GM12878 (cell line): Measurements from ENCODE around the gene MRPS35. TPM values are rescaled to one million over a fixed set of nuclear protein-coding genes. Genes with fewer than 3 reads are reported as not detected.

ENCODE experiments used
- ATAC-seq: fragments of 200-7000 bp; cut with Tn5 transposase; 3 replicates; pipeline ENCODE4 v1.9.1; 2020; ENCODE audit warnings: mild to moderate bottlenecking, moderate library complexity
- BruUV-seq: library from RNA; stranded (reverse); fragments of 400-500 nt; replicated peaks from 2 replicates; lab custom pipeline; 2021; lab: Mats Ljungman, UMichigan
- CTCF ChIA-PET: fragments of 300-600 bp; sonication (Branson Sonifier 250); formaldehyde crosslinking; extraction: SDS; loops from one replicate; lab custom pipeline; 2021; ENCODE audit warnings: inconsistent platforms; lab: Yijun Ruan, JAX
- POLR2A ChIA-PET: fragments of 350-600 bp; formaldehyde crosslinking; extraction: SDS; loops from one replicate; lab custom pipeline; 2021; ENCODE audit warnings: inconsistent platforms; lab: Charles Lee
- RAD21 ChIA-PET: fragments of 300-600 bp; sonication (Branson Sonifier 250); formaldehyde crosslinking; loops from one replicate; lab custom pipeline; 2023; ENCODE audit warnings: antibody characterized with exemption; ENCODE audit not compliant: unreplicated experiment; lab: Charles Lee
- SMC1A ChIA-PET: fragments of 300-600 bp; sonication (Branson Sonifier 250); formaldehyde crosslinking; loops from one replicate; lab custom pipeline; 2023; ENCODE audit not compliant: unreplicated experiment, uncharacterized antibody; lab: Charles Lee
- DNase-seq: peaks from one replicate; pipeline ENCODE4 v3.0.0-alpha.2; 2011; ENCODE audit warnings: low read depth, low spot score
- FAIRE-seq: peaks from 3 replicates; lab custom pipeline; 2011; peaks lifted over from hg19 to GRCh38; lab: Jason Lieb, UNC
- H2AFZ ChIP-seq: 2 replicates; pipeline ENCODE4 v1.6.0; 2011; ENCODE audit warnings: low read depth, low read length, control low read depth; ENCODE audit not compliant: control insufficient read depth
- H3K27ac ChIP-seq: 2 replicates; pipeline ENCODE4 v1.5.1; 2011; ENCODE audit warnings: control low read depth; ENCODE audit not compliant: control insufficient read depth, insufficient read depth
- H3K27me3 ChIP-seq, 2 experiments: replicated peaks in 1 of 2; 2 replicates each; pipeline versions ENCODE4 v1.6.0 to v1.6.1; 2011; ENCODE audit warnings: low read length in 1 of 2; ENCODE audit not compliant: control insufficient read depth in 2 of 2, insufficient read depth in 2 of 2
- H3K36me3 ChIP-seq, 2 experiments: 2 replicates each; pipeline ENCODE4 v1.5.1; 2011; ENCODE audit warnings: low read length in 1 of 2; ENCODE audit not compliant: control insufficient read depth in 2 of 2, insufficient read depth in 2 of 2
- H3K4me1 ChIP-seq: 2 replicates; pipeline ENCODE4 v1.6.1; 2011; ENCODE audit warnings: mild to moderate bottlenecking, low read length, moderate library complexity, mixed read lengths; ENCODE audit not compliant: control insufficient read depth, insufficient read depth
- H3K4me2 ChIP-seq: 2 replicates; pipeline ENCODE4 v1.6.0; 2011; ENCODE audit warnings: control low read depth; ENCODE audit not compliant: control insufficient read depth, insufficient read depth
- H3K4me3 ChIP-seq: fragments of 200-600 bp; sonication (generic); 2 replicates; pipeline ENCODE4 v1.5.1; 2016
- H3K79me2 ChIP-seq: 2 replicates; pipeline ENCODE4 v1.6.0; 2011; ENCODE audit warnings: low read length; ENCODE audit not compliant: control insufficient read depth, insufficient read depth
- H3K9ac ChIP-seq: 2 replicates; pipeline ENCODE4 v1.8.0; 2011; ENCODE audit warnings: low read length, control low read depth, mixed read lengths; ENCODE audit not compliant: control insufficient read depth, insufficient read depth
- H3K9me3 ChIP-seq: replicated peaks from 3 replicates; pipeline ENCODE4 v1.5.1; 2011; ENCODE audit warnings: mild to moderate bottlenecking, low read length; ENCODE audit not compliant: control insufficient read depth, insufficient read depth
- H4K20me1 ChIP-seq: 2 replicates; pipeline ENCODE4 v1.6.0; 2011; ENCODE audit not compliant: control insufficient read depth, insufficient read depth
- CHD1 ChIP-seq: IDR thresholded peaks from 2 replicates; pipeline ENCODE4 v1.6.1; 2012; ENCODE audit warnings: low read depth, low read length, improper control_type of control experiment
- CHD2 ChIP-seq: IDR thresholded peaks from 2 replicates; pipeline ENCODE4 v1.6.1; 2011; ENCODE audit warnings: low read depth, low read length, improper control_type of control experiment, borderline replicate concordance
- CUX1 ChIP-seq: IDR thresholded peaks from 2 replicates; pipeline ENCODE4 v1.6.1; 2012; ENCODE audit warnings: improper control_type of control experiment, low read depth, low read length; ENCODE audit not compliant: insufficient replicate concordance
- EED ChIP-seq: sonication (generic); IDR thresholded peaks from 2 replicates; pipeline ENCODE4 v1.6.1; 2016; ENCODE audit warnings: antibody characterized with exemption, low read depth
- HCFC1 ChIP-seq: fragments of 150-350 bp; IDR thresholded peaks from 2 replicates; pipeline ENCODE4 v1.6.1; 2014; ENCODE audit warnings: low read length
- IRF3 ChIP-seq: fragments of 450-650 bp; IDR thresholded peaks from 2 replicates; pipeline ENCODE4 v1.6.1; 2014; ENCODE audit warnings: mild to moderate bottlenecking
- IRF4 ChIP-seq: IDR thresholded peaks from 2 replicates; pipeline ENCODE4 v1.6.1; 2011; ENCODE audit warnings: low read depth, low read length
- JUNB ChIP-seq: IDR thresholded peaks from 2 replicates; pipeline ENCODE4 v1.6.1; 2016; ENCODE audit warnings: antibody characterized with exemption, mild to moderate bottlenecking
- MYB ChIP-seq: fragments of 150-350 bp; IDR thresholded peaks from 2 replicates; pipeline ENCODE4 v1.6.1; 2014; ENCODE audit warnings: mild to moderate bottlenecking, low read depth, low read length, borderline replicate concordance
- NFXL1 ChIP-seq: fragments of 450-650 bp; IDR thresholded peaks from 2 replicates; pipeline ENCODE4 v1.6.1; 2017; ENCODE audit warnings: antibody characterized with exemption, mild to moderate bottlenecking, borderline replicate concordance
- POLR2AphosphoS5 ChIP-seq: IDR thresholded peaks from 2 replicates; pipeline ENCODE4 v1.6.1; 2011; ENCODE audit warnings: mild to moderate bottlenecking, low read length, inconsistent platforms
- RAD51 ChIP-seq: fragments of 450-650 bp; IDR thresholded peaks from 2 replicates; pipeline ENCODE4 v1.6.1; 2016; ENCODE audit warnings: moderate library complexity, mild to moderate bottlenecking, inconsistent platforms
- RFX5 ChIP-seq: IDR thresholded peaks from 2 replicates; pipeline ENCODE4 v1.6.1; 2011; ENCODE audit warnings: low read depth, low read length, improper control_type of control experiment
- SIX5 ChIP-seq: IDR thresholded peaks from 2 replicates; pipeline ENCODE4 v1.6.1; 2011; ENCODE audit warnings: mild to moderate bottlenecking, low read depth, low read length, moderate library complexity; ENCODE audit not compliant: severe bottlenecking
- SRF ChIP-seq, 2 experiments: IDR thresholded peaks; 2 replicates each; pipeline ENCODE4 v1.6.1; 2011; ENCODE audit warnings: low read depth in 2 of 2, low read length in 2 of 2, mild to moderate bottlenecking in 1 of 2, moderate library complexity in 1 of 2
- TAF1 ChIP-seq: IDR thresholded peaks from 2 replicates; pipeline ENCODE4 v1.6.1; 2011; ENCODE audit warnings: mild to moderate bottlenecking, low read depth, low read length, borderline replicate concordance
- ZBED1 ChIP-seq: IDR thresholded peaks from 2 replicates; pipeline ENCODE4 v1.6.1; 2016; ENCODE audit warnings: borderline replicate concordance
- ZNF217 ChIP-seq: fragments of 450-650 bp; IDR thresholded peaks from 2 replicates; pipeline ENCODE4 v1.6.1; 2017; ENCODE audit warnings: antibody characterized with exemption, mild to moderate bottlenecking
- ZNF24 ChIP-seq: fragments of 450-650 bp; IDR thresholded peaks from 2 replicates; pipeline ENCODE4 v1.6.1; 2017; ENCODE audit warnings: antibody characterized with exemption, mild to moderate bottlenecking
- WGBS: methylation state at CpG from one replicate; pipeline ENCODE4 v1.1.6; 2016; ENCODE audit warnings: low lambda C conversion rate; ENCODE audit not compliant: insufficient replicate concordance, insufficient coverage; ENCODE audit errors: missing lambda C conversion rate; 5-methylcytosine and 5-hydroxymethylcytosine counted together
- in situ Hi-C: fragments of 300-500 bp; cut with MboI; formaldehyde crosslinking; loops from 9 replicates; pipeline ENCODE4 v1.14.3; 2018; ENCODE audit warnings: mixed read lengths
- intact Hi-C: fragments of 100-400 bp; cut with micrococcal nuclease; formaldehyde crosslinking; loops from one replicate; pipeline ENCODE4 v1.14.2; 2022; ENCODE audit not compliant: unreplicated experiment
- polyA plus RNA-seq, 11 experiments: library from polyadenylated mRNA; depleted of rRNA in 4 of 11; unstranded in 6 of 11; stranded (reverse) in 5 of 11; fragments of >200 nt; fragmentation: Nextera tagmentation in 4 of 11; fragmentation: Illumina TruSeq in 1 of 11; extraction: Ambion mirVana in 4 of 11; extraction: Trizol in 1 of 11; gene quantifications; 1 replicate in 1 of 11; 2 replicates in 10 of 11; pipeline versions ENCODE4 v1.2.1 to v1.2.3, GENCODE V29; 2011 to 2016; ENCODE audit warnings: inconsistent platforms in 2 of 11, missing spikeins in 2 of 11, low read depth in 1 of 11
- total RNA-seq, 4 experiments: library from RNA; depleted of rRNA in 3 of 4; stranded (reverse); fragments of >200 nt in 3 of 4; fragmentation: Illumina TruSeq in 1 of 4; extraction: Trizol in 1 of 4; gene quantifications; 2 replicates each; pipeline versions ENCODE4 v1.2.1 to v1.2.3, GENCODE V29; 2013 to 2021

The MRPS35 gene
- total and polyA plus RNA-seq, 10 of the 15 experiments (the other 5 are each of a cell fraction or from before 2014, with no cell fraction given) = 45.7 to 111 (median 67.1) TPM

DNA sequence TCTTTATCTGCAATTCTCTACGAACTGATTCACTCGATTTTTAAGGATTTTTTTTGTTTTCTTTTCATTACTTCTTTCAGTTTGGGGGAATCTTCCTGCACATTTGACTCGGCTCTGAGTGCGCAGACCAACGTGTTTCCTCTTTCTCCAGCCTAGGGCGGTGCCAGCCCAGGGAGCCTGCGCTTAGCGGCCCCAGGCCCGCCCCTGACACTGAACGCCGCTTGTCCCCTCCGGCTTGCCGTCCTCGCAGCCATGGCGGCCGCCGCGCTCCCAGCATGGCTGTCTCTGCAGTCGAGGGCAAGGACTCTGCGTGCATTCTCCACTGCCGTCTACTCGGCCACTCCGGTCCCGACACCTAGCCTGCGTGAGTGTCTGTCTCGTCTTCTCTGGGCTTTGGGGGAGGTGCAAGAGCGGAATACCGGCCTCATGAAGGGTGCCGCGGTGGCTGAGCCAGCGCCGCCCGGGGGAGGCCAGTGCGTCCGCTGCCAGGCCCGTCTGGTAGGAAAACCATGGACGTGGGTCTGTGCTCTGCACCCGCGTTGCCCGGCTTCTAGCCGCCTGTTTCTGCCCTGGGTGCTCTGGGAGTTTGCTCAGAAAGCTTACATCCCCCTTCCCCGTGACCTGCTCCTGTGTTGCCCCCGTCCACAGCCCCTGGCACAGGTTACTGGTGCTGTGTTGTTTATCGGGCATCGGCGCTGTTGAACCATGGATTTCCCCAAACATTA lies at the start of gene MRPS35 (continued):
- TF ChIP-seq POLR2AphosphoS5 (peak; percentile 93), RFX5 (no peak), CHD1 (no peak), ZNF217 (no peak)

GRCh38 chr12:27665704-27666103 lies 44.9 kb upstream of the MRPS35 start:
- no peaks in the 10 kb centered on the region for H4K20me1 ChIP-seq
- in situ Hi-C loops = loop anchor here (25.0 kb wide), 1 partner anchor 228 kb away; the partner anchor contains the start of gene SMCO2
- CTCF ChIA-PET = no interaction called here
- H3K9ac ChIP-seq = no peak overlapping the region
- RAD21 ChIA-PET = no interaction called here
- no peaks in the 10 kb centered on the region for H3K9me3 ChIP-seq
- H3K36me3 ChIP-seq = no peaks in the 10 kb centered on the region; a peak in 1 of 4 replicates
- no peak for FAIRE-seq
- POLR2A ChIA-PET = no interaction called here
- H3K4me3 ChIP-seq = no peak overlapping the region
- intact Hi-C loops = no loop called here
- H2AFZ ChIP-seq = no peak overlapping the region
- BruUV-seq = no TSS peak
- no peak overlapping the region for H3K4me2 ChIP-seq
- no peaks in the 10 kb centered on the region for H3K79me2 ChIP-seq
- no peak for TF ChIP-seq RAD51
- no peak for TF ChIP-seq SRF (IDR thresholded peaks at IDR 0.05; ENCODE audit: low read depth in 2 of 2, low read length in 2 of 2)
- no peak for TF ChIP-seq NFXL1
- TF ChIP-seq CHD2 = no peak
- no peak for TF ChIP-seq MYB
- no peak for TF ChIP-seq TAF1
- no peak for TF ChIP-seq CUX1
- no peak for TF ChIP-seq EED
- no peak for TF ChIP-seq IRF4
- TF ChIP-seq ZBED1 = no peak
- TF ChIP-seq JUNB = no peak
- TF ChIP-seq ZNF24 = no peak
- no peak for TF ChIP-seq IRF3
- no peak for TF ChIP-seq HCFC1
- TF ChIP-seq SIX5 = no peak
- TF ChIP-seq, all 136 proteins: peak for 0
- WGBS = 74% methylated on average over 3 of the region's 3 CpGs
- Histone ChIP-seq H3K27ac (no peak overlapping the region), H3K27me3 (no peaks in the 10 kb centered on the region), H3K4me1 (no peaks in the 10 kb centered on the region)
- SMC1A ChIA-PET = no interaction called here
- ATAC-seq (no peak), DNase-seq (no peak)
